Measurements from ENCODE around the gene IDH3G.

IDH3G gene

GRCh38 chrX:153773218-153773611, 21.0 kb downstream of the IDH3G start:
- no peak for DNase-seq

GRCh38 chrX:153772316-153773217, 21.6 kb downstream of the IDH3G start:
- no peak for DNase-seq

DNA sequence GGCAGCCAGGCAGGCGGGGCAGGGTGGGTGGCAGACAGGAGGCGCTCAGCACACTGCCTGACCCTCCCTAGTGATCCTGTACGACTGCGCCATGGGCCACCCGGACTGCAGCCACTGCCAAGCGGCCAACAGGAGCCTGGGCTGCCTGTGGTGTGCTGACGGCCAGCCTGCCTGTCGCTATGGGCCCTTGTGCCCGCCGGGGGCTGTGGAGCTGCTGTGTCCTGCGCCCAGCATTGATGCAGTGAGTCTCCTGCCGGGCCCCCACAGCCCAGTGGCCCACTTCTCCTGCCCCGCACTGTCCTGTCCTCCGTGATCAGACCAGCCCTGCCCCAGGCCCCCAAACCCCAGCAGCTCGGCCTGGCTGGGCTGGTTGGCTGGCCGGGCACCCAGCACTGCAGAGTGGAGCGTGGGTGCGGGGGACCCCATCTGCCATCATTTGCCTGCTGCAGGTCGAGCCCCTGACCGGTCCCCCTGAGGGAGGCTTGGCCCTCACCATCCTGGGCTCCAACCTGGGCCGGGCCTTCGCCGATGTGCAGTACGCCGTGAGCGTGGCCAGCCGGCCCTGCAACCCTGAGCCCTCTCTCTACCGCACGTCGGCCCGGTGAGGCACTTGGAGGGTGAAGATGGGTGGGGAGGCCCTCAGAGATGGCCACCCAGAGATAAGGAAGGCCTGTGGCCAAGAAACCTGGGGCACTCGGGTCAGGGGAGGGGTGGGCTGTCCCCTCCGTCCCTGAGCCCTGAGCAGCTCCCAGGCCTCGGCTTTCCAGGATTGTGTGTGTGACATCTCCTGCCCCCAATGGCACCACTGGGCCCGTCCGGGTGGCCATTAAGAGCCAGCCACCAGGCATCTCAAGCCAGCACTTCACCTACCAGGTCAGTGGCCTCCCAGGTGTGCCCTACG, 22.5 kb downstream of the IDH3G start:
- no peak for DNase-seq

DNA sequence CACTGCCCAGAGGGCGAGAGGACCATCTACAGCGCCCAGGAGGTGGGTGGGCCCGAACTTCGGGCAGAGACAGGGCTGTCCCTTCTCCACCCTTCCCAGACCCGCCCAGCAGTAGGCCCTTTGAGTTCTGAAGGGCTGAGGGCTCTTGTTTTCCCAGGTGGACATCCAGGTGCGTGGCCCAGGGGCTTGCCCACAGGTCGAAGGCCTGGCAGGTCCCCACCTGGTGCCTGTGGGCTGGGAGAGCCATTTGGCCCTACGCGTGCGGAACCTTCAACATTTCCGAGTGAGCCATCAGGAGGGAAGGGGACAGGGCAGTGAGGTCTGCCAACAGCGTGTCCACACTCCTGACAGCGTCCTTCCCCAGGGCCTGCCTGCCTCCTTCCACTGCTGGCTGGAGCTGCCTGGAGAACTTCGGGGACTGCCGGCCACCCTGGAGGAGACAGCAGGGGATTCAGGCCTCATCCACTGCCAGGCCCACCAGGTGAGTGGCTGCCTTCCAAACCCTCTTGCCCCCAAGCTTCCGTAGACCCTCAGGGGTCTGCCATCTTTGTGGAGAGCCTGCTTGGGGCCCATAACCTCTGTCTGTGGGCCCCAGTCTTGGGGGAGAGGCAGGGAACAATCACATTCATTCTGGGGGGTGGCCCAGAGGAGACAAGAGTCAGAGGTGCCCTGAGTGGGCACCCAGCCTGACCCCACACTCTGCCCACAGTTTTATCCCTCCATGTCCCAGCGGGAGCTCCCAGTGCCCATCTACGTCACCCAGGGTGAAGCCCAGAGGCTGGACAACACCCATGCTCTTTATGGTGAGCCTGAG, 23.4 kb downstream of the IDH3G start:
- no peak for DNase-seq

GRCh38 chrX:153769865-153770600, 24.1 kb downstream of the IDH3G start:
- DNase-seq = no peak

DNA sequence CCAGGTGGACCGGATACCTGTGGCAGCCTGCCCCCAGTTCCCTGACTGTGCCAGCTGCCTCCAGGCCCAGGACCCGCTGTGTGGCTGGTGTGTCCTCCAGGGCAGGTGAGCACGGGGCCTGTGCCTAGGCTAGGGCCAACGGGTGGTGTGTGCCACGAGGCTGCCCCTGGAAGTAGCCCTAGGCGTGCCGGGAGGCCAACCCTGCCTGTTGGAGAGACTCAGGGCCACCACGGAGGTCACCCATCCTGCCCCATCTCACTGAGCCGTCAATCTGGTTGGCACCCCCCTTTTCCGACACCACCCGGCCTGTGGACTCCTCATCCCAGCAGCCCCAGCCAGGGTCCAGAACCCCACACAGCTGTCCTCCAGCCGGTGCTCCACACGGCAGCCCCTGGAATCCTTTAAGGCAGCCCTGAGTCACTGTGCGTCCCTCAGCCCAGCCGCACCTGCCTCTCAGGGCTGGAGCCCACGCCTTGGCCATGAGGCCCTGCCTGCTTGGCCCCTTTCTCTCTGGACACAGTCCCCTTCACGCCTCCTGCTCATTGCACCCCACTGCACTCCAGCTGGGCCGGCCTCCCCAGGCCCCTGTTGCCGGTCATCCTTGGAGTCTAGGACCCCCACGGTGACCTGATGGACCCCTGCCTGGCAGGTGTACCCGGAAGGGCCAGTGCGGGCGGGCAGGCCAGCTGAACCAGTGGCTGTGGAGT, 24.9 kb downstream of the IDH3G start:
- DNase-seq = no peak

- no peak for DNase-seq
Observed at GRCh38 chrX:153768311-153769157, 25.6 kb downstream of the IDH3G start.

- no peak for DNase-seq
Observed at GRCh38 chrX:153767674-153768055, 26.5 kb downstream of the IDH3G start.

- no peak for DNase-seq
Observed at GRCh38 chrX:153766871-153767673, 27.1 kb downstream of the IDH3G start.

DNA sequence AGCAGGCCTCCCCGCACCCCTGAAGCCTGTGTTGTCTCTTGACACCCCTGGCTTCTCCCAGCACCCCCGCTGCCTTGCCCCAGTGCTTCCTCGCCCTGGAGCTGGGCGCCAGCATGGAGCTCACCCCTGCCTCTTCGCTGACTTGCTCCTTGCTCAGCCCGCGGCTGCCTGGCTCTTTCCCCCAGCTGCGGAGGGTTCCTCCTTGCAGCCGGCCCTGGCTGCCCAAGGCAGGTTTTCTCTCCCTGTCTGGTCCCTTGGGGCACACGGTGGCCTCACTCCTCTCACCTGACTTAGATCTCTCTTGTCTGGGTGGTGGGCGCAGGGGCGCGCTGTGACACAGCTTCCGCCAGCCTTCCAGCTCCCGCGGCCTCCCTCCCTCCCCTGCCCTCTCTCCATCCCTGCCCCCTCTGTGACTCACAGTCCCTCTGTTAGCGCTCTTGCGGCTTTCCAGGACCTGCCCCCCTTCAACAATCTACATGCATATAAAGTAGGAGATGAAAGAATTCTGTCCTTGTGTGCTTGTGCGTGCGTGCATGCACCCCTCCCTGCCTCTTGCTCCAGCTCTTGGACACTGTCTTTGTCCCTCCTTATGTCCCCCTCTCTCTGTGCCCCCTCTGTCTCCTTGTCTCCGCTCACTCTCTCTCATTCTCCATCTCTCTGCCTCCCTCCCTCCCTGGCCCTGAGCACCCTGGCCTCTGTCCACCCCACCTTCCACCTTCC, 27.9 kb downstream of the IDH3G start:
- no peak for DNase-seq

DNA sequence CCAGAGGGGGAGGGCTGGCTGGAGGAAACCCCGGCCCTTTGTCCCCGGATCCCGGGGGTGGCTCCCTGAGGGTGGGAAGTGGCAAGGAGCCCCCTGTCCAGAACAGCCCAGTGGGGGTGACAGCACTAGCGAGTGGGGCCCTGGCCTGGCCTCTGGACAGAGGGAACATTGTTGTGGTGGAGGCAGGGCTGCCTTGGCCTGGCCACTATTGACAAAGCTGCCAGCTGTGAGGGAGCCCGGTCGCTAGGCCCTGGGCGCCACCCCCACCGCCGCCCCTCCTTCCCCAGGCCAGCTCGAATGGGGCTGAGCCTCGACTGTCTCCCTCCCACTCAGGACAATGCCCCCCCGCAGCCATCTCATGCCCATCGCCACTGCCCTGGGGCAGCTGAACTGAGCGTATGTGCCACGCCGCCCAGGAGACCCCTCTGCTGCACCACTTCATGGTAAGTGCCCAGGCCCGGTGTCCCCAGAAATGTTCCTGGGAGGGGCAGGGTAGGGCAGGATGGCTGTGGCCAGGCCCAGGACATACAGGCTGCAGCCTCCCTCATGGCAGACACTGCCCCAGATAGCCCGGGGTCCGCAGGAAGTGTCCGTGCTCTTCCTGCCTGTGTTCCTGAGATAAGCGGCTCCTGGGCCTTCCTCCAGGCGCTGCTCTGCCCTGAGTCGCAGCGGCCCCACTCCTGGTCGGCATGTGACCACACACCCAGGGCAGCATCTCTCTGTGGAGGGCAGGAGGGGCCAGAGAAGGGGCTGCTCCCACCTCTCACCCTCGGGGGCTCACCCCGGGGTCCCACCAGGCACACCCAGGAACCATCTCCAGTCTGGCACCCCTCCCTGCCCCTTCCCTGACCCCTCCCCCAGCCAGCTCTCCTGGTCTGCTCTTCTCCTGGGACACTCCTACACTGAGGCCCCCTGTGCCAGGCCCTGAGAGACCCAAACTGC, 28.8 kb downstream of the IDH3G start:
- no peak for DNase-seq

DNA sequence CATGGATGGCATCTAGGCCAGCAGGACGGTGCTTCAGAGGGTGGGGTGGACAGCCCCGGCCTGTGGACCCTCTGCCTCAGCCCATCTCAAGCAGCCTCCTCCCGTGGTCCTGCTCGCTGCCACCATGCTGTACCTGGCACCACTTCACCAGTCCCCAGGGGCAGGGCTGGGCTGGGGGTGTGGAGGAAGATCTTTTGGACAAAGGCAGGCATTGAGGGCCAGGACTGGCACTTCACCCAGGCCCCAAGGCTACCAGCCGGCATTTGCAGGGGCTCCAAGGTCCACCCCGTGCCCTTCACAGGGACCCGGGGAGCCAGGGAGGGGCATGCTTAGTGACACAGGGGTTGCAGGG, 29.4 kb downstream of the IDH3G start:
- DNase-seq = no peak

DNA sequence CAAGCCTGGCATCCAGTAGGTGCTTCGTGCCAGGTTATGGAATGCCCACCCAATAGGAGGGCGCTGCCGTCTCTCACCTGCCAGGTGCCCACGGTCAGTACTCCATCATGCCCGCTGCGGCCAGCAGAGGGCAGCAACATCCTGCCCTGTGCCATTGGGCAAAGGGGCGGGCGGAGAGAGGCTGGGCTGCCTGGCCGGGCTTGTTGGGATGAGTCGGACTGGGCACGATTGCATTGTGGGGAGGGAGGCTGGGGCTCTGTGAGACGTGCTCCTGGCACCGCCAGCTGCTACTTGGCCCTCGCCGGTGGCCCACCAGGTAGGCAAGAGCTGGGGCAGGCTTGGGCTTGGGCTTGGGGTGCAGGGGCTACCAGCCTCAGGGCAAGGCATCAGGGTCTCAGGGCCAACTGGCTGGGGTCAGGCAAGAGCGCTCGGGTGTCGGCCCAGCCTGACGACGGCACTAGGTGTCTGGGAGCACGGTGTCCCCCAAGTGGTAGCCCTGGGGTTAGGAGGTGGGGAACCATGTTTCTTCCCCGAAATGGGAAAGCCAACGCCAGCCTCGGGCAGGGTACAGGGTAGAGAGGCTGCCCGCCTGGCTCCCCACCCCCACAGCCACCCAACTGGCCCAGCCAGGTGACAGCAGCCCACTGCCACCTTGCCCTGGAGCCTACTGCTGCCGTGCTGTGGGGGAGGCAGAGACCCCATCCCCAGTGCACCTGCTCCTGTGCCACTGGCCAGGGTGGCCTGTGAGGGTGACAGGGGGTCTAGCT, 30.0 kb downstream of the IDH3G start, which contains the start of gene PLXNB3:
Gene PLXNB3 (plus strand): TSS at position 261 of the 767 bp plus-strand sequence. CDS start 1,287 bp downstream, outside the sequence.
- DNase-seq = no peak

DNA sequence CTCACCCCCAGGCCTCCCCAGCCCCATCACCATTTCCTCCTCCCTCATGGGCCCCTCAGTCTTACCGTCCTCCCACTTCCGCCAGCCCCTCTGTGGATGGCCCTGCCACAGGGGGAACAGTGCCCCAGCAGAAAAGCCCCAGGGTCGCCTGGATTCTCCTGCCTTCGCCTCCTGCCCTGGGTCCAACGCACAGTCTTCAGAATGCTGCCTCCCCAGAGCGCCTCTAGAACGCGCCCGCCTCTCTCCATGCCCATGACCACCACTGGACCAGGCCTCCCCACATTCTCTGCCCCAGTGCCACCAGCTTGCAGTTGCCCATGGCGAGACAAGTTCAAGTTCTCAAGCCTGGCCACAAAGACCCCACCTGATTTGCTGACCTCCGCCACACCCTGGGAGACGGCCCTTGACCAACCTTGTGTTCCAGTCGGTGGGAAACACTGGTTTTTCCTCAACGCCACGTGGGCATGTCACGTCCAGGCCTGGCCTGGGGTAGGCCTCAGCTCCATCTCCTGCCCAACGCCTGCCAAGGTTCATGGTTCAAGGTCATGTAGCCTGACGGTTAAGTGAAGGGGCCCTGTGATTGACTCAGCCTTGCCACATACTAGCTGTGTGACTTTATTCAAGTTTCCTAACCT, 30.8 kb downstream of the IDH3G start:
- DNase-seq = no peak

GRCh38 chrX:153762626-153763173, 31.5 kb downstream of the IDH3G start:
- DNase-seq = no peak

DNA sequence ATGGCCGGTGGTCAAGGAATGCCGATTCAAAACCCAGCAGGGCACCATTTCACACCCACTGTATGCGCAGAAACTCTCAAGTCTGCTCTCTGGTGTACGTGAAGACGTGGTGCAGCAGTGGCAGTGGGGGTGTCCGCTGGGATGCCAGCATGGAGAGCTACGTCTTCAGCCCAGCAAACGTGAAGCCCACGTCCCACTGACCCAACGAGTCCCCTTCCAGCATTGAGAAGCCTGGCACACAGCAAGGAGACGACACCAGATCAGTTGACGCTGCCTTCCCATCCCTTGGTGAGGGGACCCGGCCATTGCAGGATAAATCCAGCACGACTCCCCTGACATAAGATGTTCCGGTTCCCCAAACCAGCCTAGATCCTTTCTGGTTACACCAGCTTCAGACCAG, 32.3 kb downstream of the IDH3G start:
- no peak for DNase-seq

All from right kidney (tissue), 1 donor.